ENCODE results near the gene ARMC7. TPM values are rescaled to one million over a fixed set of nuclear protein-coding genes. Genes with fewer than 3 reads are reported as not detected.
A peak's percentile ranks its signal among the peaks of the same experiment; 100 is the strongest.
"Not testable (repeated sequence)": the region's sequence is repeated elsewhere in the genome, so short reads cannot be mapped to it uniquely, and the experiment has no call there.

ARMC7 gene
- total RNA-seq, 1 experiment from 2014 or later, result 19.2 TPM

DNA sequence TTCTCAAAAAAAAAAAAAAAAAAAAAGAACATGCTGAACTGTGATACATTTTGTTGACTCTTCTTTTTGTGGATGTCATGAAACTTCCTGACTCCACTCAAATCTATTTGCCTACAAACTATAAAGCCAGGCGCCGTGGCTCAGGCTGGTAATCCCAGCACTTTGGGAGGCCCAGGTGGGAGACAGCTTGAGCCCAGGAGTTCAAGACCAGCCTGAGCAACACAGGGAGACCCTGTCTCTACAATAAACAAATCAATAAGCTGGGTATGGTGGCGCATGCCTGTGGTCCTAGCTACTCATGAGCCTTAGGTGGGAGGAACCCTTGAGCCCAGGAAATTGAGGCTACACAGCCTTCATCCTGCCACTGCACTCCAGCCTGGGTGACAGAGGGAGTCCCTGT is 23.2 kb downstream of the ARMC7 start:
- peaks cover 31% of the 10 kb centered on the region for H3K79me2 ChIP-seq (ENCODE audit: low read depth)
- no peaks in the 10 kb centered on the region for H3K9me3 ChIP-seq (ENCODE audit: insufficient read depth, low read depth)
- no peak overlapping the region for H3K4me2 ChIP-seq
- intact Hi-C loops (cut with micrococcal nuclease; ENCODE audit: unreplicated experiment), result no loop called here
- H2AFZ ChIP-seq, result no peak overlapping the region
- H3K4me1 ChIP-seq (replicated peaks; ENCODE audit: insufficient read depth), result peaks cover 20% of the 10 kb centered on the region
- H3K9me2 ChIP-seq (ENCODE audit: insufficient read depth), result no peaks in the 10 kb centered on the region
- H3K27me3 ChIP-seq (ENCODE audit: insufficient read depth, low read depth), result no peaks in the 10 kb centered on the region
- peaks cover 76% of the 10 kb centered on the region for H3F3A ChIP-seq (ENCODE audit: insufficient read depth, low read depth)
- H3K27ac ChIP-seq, result no peak overlapping the region
- no TSS peak for BruUV-seq (replicated peaks)
- H3K4me3 ChIP-seq, result no peak overlapping the region
- H3K36me3 ChIP-seq (ENCODE audit: low read depth), result no peaks in the 10 kb centered on the region
- H4K20me1 ChIP-seq (ENCODE audit: insufficient read depth), result no peaks in the 10 kb centered on the region; the same call in 1 of the 2 replicates
- POLR2A ChIA-PET (ENCODE audit: unreplicated experiment), result interaction anchor here (0.6 kb wide), 1 partner anchor 26 kb away, joined by 5 read pairs; no protein-coding TSS in a partner anchor
- DNase-seq, result no peak
- CTCF ChIA-PET, result interaction anchor here (0.6 kb wide), 1 partner anchor 199 kb away, joined by 6 read pairs; no protein-coding TSS in a partner anchor
- TF ChIP-seq, protein P1, sequence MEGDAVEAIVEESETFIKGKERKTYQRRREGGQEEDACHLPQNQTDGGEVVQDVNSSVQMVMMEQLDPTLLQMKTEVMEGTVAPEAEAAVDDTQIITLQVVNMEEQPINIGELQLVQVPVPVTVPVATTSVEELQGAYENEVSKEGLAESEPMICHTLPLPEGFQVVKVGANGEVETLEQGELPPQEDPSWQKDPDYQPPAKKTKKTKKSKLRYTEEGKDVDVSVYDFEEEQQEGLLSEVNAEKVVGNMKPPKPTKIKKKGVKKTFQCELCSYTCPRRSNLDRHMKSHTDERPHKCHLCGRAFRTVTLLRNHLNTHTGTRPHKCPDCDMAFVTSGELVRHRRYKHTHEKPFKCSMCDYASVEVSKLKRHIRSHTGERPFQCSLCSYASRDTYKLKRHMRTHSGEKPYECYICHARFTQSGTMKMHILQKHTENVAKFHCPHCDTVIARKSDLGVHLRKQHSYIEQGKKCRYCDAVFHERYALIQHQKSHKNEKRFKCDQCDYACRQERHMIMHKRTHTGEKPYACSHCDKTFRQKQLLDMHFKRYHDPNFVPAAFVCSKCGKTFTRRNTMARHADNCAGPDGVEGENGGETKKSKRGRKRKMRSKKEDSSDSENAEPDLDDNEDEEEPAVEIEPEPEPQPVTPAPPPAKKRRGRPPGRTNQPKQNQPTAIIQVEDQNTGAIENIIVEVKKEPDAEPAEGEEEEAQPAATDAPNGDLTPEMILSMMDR (conservative IDR thresholded peaks at IDR 0.05), result no peak
- no peak for TF ChIP-seq EZH2 (IDR thresholded peaks at IDR 0.05; ENCODE audit: low read depth)

DNA sequence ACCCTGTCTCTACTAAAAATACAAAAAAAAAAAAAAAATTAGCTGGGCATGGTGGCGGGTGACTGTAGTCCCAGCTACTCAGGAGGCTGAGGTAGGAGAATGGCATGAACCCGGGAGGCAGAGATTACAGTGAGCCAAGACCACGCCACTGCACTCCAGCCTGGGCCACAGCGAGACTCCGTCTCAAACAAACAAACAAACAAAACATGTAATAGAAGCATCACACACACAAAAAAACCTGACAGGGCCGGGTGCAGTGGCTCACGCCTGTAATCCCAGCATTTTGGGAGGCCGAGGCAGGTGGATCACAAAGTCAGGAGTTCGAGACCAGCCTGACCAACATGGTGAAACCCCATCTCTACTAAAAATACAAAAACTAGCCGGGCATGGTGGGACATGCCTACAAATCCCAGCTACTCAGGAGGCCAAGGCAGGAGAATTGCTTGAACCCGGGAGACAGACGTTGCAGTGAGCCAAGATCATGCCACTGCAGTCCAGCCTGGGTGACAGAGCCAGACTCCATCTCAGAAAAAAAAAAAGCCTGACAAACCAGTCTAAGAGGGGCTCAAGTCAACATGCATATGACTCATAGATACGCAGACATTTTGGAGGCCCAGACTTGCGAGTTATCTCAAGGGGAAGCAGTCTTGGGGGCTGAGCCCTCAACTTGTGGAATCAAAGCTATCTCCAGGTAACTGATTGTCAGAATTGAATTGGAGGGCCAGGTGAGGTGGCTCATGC is 24.0 kb downstream of the ARMC7 start:
- Histone ChIP-seq H3K79me2 (ENCODE audit: low read depth) (peaks cover 31% of the 10 kb centered on the region), H3K4me2 (peak overlapping the region; percentile 28; the same call in 1 of the 2 replicates), H3K27ac (peak overlapping the region; percentile 33; the same call in 1 of the 2 replicates), H3F3A (ENCODE audit: insufficient read depth, low read depth) (peaks cover 78% of the 10 kb centered on the region), H3K4me1 (replicated peaks; ENCODE audit: insufficient read depth) (peaks cover 20% of the 10 kb centered on the region)
- H3K9me3 ChIP-seq (ENCODE audit: insufficient read depth, low read depth); CTCF ChIA-PET; H3K9me2 ChIP-seq (ENCODE audit: insufficient read depth); H3K4me3 ChIP-seq; H2AFZ ChIP-seq; H3K36me3 ChIP-seq (ENCODE audit: low read depth); H3K27me3 ChIP-seq (ENCODE audit: insufficient read depth, low read depth); H4K20me1 ChIP-seq (ENCODE audit: insufficient read depth); BruUV-seq (replicated peaks): not testable (repeated sequence)
- peak; percentile 45 to 70 for DNase-seq
- intact Hi-C loops (cut with micrococcal nuclease; ENCODE audit: unreplicated experiment), result loop anchor here (2.0 kb wide), 1 partner anchor 21 kb away; the partner anchor contains the start of gene JPT1
- POLR2A ChIA-PET (ENCODE audit: unreplicated experiment), result interaction anchor here (0.6 to 1.0 kb wide), 3 partner anchors 9 to 137 kb away, joined by 5 to 8 read pairs (median 5); partner anchors contain the start of gene MIF4GD

DNA sequence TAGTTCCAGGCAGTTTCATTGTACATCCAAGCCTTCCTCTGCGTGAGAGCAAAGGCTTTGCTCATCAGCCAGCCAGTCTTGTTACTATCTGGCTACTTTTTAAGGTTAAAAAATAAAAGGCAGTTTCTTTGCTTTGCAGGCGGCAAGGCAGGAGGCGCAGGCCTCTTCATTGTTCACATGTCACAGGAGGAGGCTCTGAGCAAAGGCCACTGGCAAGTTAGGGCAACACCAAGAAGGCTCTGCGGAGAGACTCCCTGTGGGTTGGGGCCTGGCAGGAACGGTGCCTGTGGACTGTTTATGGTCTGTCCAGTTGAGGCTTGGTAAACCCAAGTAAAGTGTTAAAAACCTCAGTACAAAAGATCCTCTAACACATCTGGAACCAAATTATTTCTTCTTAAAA is 25.7 kb downstream of the ARMC7 start:
- Histone ChIP-seq H3K27me3 (ENCODE audit: insufficient read depth, low read depth) (no peaks in the 10 kb centered on the region), H4K20me1 (ENCODE audit: insufficient read depth) (no peaks in the 10 kb centered on the region; the same call in 1 of the 2 replicates), H3K36me3 (ENCODE audit: low read depth) (peaks cover 11% of the 10 kb centered on the region; the same call in 1 of the 2 replicates), H3K4me2 (no peak overlapping the region), H3K4me1 (replicated peaks; ENCODE audit: insufficient read depth) (peaks cover 17% of the 10 kb centered on the region), H3F3A (ENCODE audit: insufficient read depth, low read depth) (peaks cover 80% of the 10 kb centered on the region), H3K9me2 (ENCODE audit: insufficient read depth) (no peaks in the 10 kb centered on the region), H3K9me3 (ENCODE audit: insufficient read depth, low read depth) (no peaks in the 10 kb centered on the region), H2AFZ (no peak overlapping the region), H3K4me3 (no peak overlapping the region), H3K27ac (peak overlapping the region; percentile 31; the same call in 1 of the 2 replicates), H3K79me2 (ENCODE audit: low read depth) (peaks cover 22% of the 10 kb centered on the region)
- no peak for DNase-seq
- CTCF ChIA-PET, result interaction anchor here (0.7 kb wide), 1 partner anchor 15 kb away, joined by 6 read pairs; no protein-coding TSS in a partner anchor
- BruUV-seq (replicated peaks), result no TSS peak
- TF ChIP-seq, protein P1 (conservative IDR thresholded peaks at IDR 0.05), result no peak
- TF ChIP-seq EZH2 (IDR thresholded peaks at IDR 0.05; ENCODE audit: low read depth), result no peak
- POLR2A ChIA-PET (ENCODE audit: unreplicated experiment), result no interaction called here
- intact Hi-C loops (cut with micrococcal nuclease; ENCODE audit: unreplicated experiment), result loop anchor here (2.0 kb wide), 1 partner anchor 19 kb away; the partner anchor contains the start of gene JPT1
